HL-60 (cell line): ENCODE results near the gene ELOB.

Experiments
- CTCF ChIP-seq: IDR thresholded peaks from one replicate; pipeline ENCODE4 v1.5.1; 2011; ENCODE audit warnings: low read length, control low read depth, inconsistent platforms; ENCODE audit not compliant: insufficient read depth
- GABPA ChIP-seq: IDR thresholded peaks from 2 replicates; pipeline ENCODE4 v1.6.1; 2012; ENCODE audit warnings: low read depth
- POLR2AphosphoS5 ChIP-seq: IDR thresholded peaks from 2 replicates; pipeline ENCODE4 v1.6.1; 2012; ENCODE audit warnings: low read depth
- REST ChIP-seq: IDR thresholded peaks from 2 replicates; pipeline ENCODE4 v1.6.1; 2012; ENCODE audit warnings: low read depth; ENCODE audit not compliant: insufficient replicate concordance

GRCh38 chr16:2741168-2741567 is 35.9 kb downstream of the ELOB start:
- TF ChIP-seq CTCF (no peak), GABPA (no peak), POLR2AphosphoS5 (no peak), REST (no peak)
